ENCODE data around the gene FUS.
"Not testable (repeated sequence)": the region's sequence is repeated elsewhere in the genome, so short reads cannot be mapped to it uniquely, and the experiment has no call there.

Gene FUS

DNA sequence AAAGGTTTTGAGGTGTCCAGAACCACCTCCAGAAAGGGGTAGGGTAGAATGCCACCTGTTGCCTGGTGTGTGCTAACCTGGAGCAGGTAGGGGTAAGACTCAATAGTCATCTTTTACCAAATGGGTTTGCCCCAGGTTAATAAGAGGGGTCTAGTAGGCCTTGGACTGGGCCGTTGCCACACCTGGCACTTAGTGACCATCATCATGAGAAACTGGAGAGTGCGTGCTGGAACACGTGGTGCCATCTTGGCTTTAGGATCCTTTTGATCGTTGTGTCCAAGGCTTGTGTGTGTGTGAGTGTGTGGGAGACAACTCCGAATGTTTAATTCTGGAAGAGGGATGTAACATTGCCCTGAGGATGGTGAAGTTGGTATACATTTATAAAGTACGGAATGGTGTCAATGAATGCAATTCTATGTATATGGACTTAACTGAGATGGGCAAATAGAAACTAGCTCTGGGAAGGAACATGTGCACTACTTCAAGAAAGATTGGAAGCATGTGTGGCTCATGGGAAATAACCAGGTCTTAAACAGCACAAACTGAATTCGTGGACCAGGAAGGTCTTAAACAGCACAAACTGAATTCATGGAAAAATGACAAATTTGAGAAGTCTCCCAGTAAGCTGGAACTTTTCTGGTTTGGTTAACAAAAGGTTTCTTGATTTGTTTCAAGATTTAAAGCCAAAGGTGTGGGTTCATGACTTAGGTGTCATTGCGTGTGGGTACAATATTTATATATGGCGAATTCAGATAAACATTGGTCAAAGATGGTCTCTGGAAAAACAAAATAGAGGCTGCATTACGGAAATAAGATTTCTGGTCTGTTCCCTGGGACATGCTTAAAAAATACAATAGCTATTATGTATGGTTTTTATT is 7.2 kb downstream of the FUS start:
- no peak for DNase-seq (ENCODE audit: low read depth in 2 of 2)

DNA sequence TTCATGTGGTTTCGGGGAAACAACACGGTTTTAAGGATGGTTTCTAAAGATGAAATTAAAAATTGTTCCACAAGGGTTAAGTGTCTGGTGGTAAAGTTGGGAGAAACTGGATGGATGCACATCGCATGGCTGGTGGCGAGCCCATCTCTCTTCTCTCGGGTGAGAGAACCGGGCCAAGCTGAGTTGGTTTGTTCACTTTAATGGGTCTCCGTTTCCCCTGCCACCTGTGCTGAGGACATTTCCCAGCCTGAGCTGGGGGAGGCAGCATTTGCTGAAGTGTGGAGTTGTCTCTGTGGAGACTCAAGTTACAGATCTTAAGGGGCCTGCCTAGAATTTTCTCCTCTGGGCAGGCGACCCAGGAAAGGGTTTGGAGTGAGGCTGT is 7.9 kb downstream of the FUS start:
- no peak for DNase-seq (ENCODE audit: low read depth in 2 of 2)

- DNase-seq (ENCODE audit: low read depth in 2 of 2): no peak
Observed at GRCh38 chr16:31188450-31189411, 8.8 kb downstream of the FUS start.

DNA sequence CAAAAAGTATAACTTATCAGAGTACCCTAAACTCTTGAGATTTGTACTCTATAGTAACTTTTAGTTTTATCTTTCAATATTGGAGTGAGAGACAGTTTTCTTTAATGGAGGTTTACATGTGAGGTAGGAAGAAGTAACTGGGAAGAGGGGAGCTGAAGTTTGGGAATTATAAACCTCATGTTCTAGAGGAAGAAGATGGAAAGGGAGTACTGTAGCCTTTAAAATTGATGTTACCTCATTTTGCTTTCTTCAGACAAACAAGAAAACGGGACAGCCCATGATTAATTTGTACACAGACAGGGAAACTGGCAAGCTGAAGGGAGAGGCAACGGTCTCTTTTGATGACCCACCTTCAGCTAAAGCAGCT is 9.5 kb downstream of the FUS start:
- DNase-seq (ENCODE audit: low read depth in 2 of 2): no peak

DNA sequence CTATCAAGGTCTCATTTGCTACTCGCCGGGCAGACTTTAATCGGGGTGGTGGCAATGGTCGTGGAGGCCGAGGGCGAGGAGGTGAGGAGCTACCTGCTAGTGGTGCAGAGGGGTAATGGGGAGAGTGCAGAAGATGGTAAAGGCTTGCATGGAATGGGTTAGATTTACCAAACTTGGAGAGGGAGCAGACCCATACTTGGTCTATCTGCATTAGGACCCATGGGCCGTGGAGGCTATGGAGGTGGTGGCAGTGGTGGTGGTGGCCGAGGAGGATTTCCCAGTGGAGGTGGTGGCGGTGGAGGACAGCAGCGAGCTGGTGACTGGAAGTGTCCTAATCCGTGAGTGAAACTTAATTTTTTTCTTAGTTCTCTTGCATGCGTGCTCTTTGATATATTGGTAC is 10.1 kb downstream of the FUS start:
- DNase-seq (ENCODE audit: low read depth in 2 of 2): no peak

GRCh38 chr16:31190818-31191444 is 11.0 kb downstream of the FUS start:
- no peak for DNase-seq (ENCODE audit: low read depth in 2 of 2)

GRCh38 chr16:31191697-31192428 is 11.9 kb downstream of the FUS start:
- DNase-seq (ENCODE audit: low read depth in 2 of 2): no peak

DNA sequence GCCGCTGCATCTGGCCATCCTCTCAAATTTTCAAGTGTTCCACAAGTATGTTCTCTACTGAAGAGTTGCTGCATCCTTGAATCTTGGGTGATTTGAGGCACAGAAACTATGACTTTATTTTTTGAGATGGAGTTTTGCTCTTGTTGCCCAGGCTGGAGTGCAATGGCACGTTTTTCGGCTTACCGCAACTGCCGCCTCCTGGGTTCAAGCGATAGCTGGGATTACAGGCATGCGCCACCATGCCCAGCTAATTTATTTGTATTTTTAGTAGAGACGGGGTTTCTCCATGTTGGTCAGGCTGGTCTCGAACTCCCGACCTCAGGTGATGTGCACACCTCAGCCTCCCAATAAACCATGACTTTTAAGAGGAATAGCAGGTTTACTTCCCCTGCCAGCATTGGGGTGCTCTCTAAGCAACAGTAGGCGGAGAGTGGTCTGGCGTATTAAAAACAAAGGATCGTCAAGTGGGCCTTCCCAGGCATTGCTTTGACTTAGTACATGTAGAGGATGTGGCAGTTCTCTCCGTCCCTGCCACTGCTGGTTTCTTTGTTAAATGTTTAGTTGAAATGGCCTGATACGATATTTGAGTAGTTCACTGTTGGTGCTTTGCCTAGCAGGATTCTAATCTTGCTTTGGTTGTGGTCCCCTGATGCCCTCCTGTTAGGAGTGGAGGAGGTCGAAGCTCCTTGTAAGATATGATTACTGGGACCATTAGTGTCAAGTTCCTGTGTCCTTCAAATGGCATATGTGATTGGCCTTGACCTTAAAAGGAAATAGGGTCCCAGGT is 13.1 kb downstream of the FUS start:
- no peak for DNase-seq (ENCODE audit: low read depth in 2 of 2)

DNA sequence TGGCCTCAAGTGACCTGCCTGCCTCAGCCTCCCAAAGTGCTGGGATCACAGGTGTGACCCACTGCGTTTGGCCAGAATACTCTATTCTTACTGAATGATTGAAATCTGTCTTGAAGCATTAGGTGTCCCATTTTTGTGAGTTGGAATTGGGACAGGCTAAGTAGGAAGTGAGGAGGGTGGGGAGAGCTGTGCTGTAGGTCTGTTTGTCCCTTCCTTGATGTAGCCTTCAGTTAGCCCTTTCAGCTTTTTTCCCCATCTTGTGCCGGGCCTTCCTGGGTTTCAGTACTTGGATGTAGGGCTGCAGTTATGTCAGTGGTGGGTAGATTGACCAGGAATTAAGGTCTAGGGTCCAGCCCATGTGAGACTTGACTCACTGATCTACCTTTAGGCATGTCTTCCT is 13.9 kb downstream of the FUS start:
- no peak for DNase-seq (ENCODE audit: low read depth in 2 of 2)

DNA sequence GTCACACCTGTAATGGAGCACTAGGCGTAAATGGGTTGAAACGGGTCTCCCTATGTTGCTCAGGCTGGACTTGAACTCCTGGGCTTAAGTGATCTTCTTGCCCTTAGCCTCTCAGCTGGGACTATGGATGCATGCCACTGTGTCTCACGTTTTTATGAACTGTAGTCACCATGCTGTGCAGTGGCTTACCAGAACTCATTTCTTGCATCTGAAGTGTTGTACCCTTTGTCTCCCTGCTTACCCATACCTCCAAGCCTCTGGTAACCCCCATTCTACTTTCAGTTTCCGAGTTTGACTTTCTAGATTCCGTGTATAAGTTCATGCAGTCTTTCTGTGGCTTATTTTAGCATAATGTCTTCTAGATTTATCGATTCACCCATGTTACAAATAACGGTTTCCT is 15.0 kb downstream of the FUS start:
- DNase-seq (ENCODE audit: low read depth in 2 of 2): no peak

DNA sequence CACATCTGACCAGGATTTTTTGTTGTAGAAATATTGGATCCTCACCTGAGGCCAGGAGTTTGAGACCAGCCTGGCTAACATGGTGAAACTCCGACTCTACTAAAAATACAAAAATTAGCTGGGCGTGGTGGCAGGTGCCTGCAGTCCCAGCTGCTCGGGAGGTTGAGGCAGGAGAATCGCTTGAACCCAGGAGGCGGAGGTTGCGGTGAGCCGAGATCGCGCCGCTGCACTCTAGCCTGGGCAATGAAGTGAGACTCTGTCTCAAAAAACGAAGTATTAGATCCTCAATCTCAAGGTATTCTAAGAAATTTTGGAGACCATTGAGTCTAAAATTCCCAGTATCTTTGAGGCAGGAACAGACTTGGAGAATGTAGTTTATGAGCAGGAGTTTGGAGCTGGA is 15.9 kb downstream of the FUS start:
- DNase-seq (ENCODE audit: low read depth in 2 of 2): not testable (repeated sequence)

DNA sequence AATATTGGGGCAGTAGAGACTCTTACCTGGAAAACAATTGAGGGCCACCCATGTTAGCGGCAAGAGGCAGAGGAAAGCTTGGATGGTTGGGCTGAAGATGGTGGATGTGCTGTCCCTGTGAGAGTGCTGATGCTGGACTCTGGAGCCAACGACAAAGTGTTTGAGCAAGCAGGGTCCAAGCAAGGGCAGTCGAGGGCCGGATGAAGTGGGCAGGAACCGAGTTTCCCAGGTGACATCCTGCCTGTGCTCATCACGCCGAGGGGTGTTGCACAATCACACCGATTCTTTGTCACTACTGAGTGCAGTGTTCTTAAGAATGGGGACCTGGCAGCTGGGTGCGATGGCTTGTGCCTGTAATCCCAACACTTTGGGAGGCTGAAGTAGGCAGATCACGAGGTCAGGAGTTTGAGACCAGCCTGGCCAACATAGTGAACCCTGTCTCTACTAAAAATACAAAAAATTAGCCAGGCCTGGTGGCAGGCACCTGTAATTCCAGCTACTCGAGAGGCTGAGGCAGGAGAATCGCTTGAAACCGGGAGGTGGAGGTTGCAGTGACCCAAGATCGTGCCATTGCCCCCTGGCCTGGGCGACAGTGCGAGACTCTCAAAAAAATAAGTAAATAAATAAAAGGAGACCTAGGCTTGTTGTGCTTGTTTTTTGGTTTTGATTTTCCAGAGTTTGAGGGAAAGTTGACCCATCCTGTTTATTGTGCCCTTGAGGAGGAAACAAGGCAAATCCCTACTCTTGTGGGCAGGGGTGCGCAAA is 16.6 kb downstream of the FUS start:
- no peak for DNase-seq (ENCODE audit: low read depth in 2 of 2)

DNA sequence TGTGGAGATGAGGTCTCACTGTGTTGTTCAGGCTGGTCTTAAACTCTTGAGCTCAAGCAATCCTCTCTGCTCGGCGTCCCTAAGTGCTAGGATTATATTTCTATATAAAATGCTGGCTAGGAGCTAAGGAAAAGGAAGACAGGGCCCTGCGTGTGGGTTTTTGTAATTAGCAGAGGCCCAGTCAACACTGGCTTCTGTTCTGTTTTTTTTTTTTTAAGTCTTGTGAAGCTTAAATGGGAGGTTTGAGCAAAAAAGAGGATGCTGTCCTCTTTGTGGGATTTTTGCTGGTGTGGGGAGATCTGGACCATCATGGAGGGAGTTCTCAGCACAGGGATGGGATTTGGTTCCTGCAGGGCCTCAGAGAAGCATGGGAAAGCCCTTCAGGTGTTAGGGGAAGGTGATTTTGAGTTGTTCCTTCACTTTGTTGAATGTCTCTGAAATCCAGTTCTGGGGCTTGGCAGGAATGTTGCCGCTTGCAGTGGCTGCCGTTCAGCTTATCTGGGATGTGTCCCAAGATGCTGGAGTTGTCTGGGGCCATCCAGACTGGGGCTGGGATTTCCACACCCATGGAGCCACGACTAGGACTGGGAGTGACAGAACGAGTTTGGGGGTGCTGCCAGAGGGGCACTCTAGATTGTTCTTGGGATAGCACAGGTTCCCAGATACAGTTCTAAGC is 18.4 kb downstream of the FUS start:
- no peak for DNase-seq (ENCODE audit: low read depth in 2 of 2)

DNA sequence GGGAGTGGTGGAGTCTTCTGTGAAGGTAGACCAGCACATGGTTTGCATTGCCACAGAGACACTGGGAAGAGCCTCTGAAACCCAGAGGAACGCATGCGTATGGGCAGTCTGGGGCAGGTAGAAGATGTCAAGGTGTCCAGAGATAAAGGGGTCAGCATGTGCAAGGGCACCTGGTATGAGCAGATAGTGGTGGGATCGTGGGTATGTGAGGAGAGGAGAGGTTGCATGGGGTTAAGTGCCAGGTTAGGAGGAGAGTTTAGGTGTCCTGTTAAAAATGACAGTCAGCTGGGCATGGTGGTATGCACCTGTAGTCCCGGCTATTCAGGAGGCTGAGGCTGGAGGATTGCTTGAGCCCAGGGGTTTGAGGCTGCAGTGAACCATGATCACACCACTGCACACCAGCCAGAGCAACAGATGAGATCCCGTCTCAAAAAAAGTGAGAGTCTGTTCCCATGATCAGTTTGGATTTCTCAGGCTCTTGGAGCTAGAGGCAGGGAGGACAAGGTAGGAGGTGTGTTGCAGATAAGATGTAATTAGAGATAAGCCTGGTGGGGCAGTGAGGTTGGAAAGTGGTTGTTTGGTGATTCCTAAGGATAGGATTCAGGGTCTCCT is 19.6 kb downstream of the FUS start:
- DNase-seq (ENCODE audit: low read depth in 2 of 2): no peak

DNA sequence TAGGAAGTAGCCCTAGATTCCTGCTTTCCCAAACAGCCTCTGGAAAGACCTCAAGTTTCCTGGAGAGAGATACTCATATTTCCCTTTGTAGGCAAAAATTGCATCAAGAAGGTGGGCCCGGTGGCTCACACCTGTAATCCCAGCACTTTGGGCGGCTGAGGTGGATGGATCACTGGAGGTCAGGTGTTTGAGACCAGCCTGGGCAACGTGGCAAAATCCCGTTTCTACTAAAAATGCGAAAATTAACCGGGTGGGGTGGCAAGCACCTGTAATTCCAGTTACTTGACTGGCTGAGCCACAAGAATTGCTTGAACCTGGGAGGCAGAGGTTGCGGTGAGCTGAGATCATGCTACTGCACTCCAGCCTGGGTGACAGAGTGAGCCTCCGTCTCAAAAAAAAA is 20.2 kb downstream of the FUS start:
- DNase-seq (ENCODE audit: low read depth in 2 of 2): not testable (repeated sequence)

DNA sequence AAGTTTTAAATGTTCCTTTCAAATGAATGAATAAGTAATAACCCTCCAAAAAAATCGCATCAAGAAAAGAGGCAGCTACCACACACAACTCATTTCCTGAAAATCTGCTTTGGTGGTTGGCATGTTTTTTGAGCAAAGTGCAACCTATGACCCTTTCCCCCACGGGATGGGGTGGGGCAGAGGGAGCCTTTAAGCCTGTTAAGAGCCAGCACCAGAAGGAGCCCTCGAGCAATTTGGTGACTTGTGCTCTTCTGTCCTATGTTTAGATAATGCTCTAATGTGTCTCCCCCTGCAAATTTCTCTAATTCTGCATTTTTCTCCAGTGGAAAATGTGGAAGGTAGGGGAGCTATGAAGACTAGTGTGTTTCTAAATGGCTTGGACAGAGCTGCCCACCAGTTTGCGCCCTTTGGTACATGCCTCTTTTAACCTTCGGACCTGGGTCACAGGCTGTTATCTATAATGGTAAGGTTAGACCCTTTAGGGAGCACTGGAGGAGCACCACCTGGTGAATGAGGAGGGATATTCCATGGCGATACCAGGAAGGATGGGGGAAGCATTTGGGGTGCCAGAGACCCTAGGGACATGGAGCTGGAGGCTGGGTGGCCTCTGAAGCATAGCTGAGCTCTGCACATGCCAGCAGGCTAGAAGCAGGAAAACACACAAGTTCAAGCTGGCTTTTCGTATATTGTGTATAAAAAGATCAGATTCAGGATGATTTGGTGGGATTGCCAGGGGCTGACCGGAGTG is 21.1 kb downstream of the FUS start:
- DNase-seq (ENCODE audit: low read depth in 2 of 2): peak in 1 of 2 donors; percentile 19

DNA sequence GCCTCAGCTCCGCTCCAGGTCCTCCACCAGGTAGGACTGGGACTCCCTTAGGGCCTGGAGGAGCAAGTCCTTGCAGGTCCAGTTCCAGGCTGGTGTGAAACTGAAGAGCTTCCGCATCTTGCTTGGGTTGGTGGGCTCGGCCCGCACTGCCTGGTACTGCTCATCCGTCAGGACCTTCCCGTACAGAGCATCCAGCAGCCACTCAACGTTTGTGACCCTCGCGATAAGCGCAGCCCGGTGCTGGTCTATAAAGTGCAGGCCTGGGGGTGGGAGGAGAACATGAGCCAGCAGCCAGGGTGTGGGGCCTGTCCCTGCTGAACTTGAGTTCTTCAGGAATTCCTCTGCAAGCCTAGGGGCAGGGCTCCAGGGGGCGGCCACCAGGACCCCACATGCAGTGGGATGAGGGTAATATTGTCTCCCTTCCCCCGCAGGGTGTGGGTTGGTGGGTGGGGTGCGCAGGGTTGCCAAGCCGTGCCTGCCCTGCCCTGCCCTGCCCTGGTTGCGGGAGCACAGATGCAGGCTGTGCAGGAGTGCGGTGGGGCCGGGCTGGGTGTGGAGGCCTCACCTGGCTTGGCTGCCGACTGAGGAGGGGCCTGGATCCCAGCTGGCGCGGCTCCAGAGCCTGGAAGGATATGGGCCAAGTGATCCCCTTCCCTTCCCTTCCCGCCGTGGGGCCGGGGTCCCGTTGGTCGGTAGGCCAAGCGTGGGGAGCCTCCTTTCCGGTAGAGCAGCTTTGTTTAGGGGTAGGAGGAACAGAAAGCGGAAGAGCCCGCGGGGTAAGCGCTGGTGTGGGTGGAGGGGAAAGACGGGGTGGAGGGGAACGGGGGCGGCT is 21.9 kb downstream of the FUS start:
- DNase-seq (ENCODE audit: low read depth in 2 of 2): no peak

Data from stimulated activated CD4-positive, alpha-beta T cell treated with anti-CD3 and anti-CD28 coated beads, Interleukin-1b, Interleukin-23, amount 100 ng/mL, for 1 hour (primary cell).